Activated B cell treated with CpG ODN at 0.5 μM for 24 hours (primary cell): Measurements from ENCODE around the gene GALNT8. TPM values are rescaled to one million over a fixed set of nuclear protein-coding genes. Genes with fewer than 3 reads are reported as not detected.

Experiments used
- ATAC-seq: fragments of 200-7000 bp; cut with Tn5 transposase; one replicate; pipeline ENCODE4 v1.10.0; 2021; ENCODE audit warnings: low read depth, mild to moderate bottlenecking, moderate library complexity
- CTCF ChIA-PET: fragments of 350-600 bp; sonication (Branson Sonifier 250); formaldehyde crosslinking; loops from one replicate; lab custom pipeline; 2021; ENCODE audit warnings: antibody characterized with exemption; lab: Charles Lee
- POLR2A ChIA-PET: fragments of 350-600 bp; sonication (Branson Sonifier 250); formaldehyde crosslinking; loops from one replicate; lab custom pipeline; 2021; ENCODE audit warnings: antibody characterized with exemption; lab: Charles Lee
- DNase-seq: peaks from one replicate; pipeline ENCODE4 v3.0.0; 2022
- H3K27ac Mint-ChIP-seq: one replicate; pipeline ENCODE4 v1.8.0; 2020; ENCODE audit warnings: mixed read lengths
- H3K27me3 Mint-ChIP-seq: one replicate; pipeline ENCODE4 v1.8.0; 2021; ENCODE audit warnings: mixed read lengths
- H3K36me3 Mint-ChIP-seq: one replicate; pipeline ENCODE4 v1.8.0; 2021; ENCODE audit warnings: low read depth, mixed read lengths
- H3K4me1 Mint-ChIP-seq: one replicate; pipeline ENCODE4 v1.8.0; 2021; ENCODE audit warnings: mixed read lengths
- H3K4me3 Mint-ChIP-seq: one replicate; pipeline ENCODE4 v1.8.0; 2020; ENCODE audit warnings: mild to moderate bottlenecking, mixed read lengths
- H3K9me3 Mint-ChIP-seq: one replicate; pipeline ENCODE4 v1.8.0; 2020; ENCODE audit warnings: mixed read lengths
- intact Hi-C: fragments of 100-400 bp; cut with micrococcal nuclease; formaldehyde crosslinking; loops from one replicate; pipeline ENCODE4 v1.15.1; 2024
- total RNA-seq: library from RNA; stranded (reverse); gene quantifications from 2 replicates; pipeline ENCODE4 v1.2.3, GENCODE V29; 2022
- TF ChIP-seq, protein P1 (sequence below): fragments of 200-600 bp; IDR thresholded peaks from one replicate; pipeline ENCODE4 v1.8.0; 2022; ENCODE audit warnings: antibody characterized with exemption, mild to moderate bottlenecking

GALNT8 gene
- total RNA-seq, 1 donor from 2014 or later = 1.4 TPM

DNA sequence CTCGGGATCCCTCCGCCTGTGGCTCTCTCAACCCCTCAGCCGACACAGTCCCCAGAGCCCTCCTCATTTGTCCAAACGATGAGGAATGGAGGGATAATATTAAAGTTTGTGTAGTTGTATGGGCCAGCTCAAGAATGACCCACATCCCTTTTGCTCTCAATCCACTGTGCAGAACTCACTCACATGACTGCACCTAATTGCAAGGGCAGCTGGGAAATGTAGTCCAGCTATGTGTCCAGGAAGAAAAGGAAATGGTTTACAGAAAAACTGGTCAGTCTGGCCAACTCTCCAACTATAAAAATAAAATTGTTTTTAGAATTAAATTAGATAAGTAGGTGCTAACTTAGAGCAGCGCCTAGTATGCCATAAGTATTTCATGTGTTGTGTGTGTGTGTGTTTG is 66.6 kb downstream of the GALNT8 start:
- TF ChIP-seq, protein P1, sequence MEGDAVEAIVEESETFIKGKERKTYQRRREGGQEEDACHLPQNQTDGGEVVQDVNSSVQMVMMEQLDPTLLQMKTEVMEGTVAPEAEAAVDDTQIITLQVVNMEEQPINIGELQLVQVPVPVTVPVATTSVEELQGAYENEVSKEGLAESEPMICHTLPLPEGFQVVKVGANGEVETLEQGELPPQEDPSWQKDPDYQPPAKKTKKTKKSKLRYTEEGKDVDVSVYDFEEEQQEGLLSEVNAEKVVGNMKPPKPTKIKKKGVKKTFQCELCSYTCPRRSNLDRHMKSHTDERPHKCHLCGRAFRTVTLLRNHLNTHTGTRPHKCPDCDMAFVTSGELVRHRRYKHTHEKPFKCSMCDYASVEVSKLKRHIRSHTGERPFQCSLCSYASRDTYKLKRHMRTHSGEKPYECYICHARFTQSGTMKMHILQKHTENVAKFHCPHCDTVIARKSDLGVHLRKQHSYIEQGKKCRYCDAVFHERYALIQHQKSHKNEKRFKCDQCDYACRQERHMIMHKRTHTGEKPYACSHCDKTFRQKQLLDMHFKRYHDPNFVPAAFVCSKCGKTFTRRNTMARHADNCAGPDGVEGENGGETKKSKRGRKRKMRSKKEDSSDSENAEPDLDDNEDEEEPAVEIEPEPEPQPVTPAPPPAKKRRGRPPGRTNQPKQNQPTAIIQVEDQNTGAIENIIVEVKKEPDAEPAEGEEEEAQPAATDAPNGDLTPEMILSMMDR = no peak
- peaks cover 35% of the 10 kb centered on the region for H3K27me3 Mint-ChIP-seq
- H3K4me3 Mint-ChIP-seq = no peak overlapping the region
- no peak for DNase-seq
- no peak overlapping the region for H3K27ac Mint-ChIP-seq
- H3K4me1 Mint-ChIP-seq = no peaks in the 10 kb centered on the region
- H3K9me3 Mint-ChIP-seq = peaks cover 16% of the 10 kb centered on the region
- POLR2A ChIA-PET = no interaction called here
- H3K36me3 Mint-ChIP-seq = no peaks in the 10 kb centered on the region
- intact Hi-C loops = no loop called here
- CTCF ChIA-PET = no interaction called here
- no peak for ATAC-seq

DNA sequence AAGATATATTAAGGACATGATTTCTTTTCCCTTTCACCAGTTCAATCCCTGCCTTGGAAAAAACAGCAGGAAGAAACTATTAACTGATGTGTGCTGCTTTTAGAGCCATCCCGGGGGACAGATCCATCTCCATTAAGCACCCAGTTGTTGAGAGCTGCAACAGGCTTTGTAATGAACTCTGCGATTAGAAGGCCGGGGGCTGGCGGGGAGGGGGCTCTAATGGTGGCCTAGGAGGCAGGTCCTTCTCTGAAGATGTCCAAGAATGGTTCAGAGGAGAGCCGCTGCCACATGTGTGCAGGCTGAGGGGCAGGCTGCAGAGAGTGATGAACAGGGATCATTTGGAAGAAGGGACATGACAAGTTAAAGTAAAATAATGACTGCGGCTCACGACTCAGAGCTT is 67.8 kb downstream of the GALNT8 start:
- no peaks in the 10 kb centered on the region for H3K36me3 Mint-ChIP-seq
- no peak overlapping the region for H3K4me3 Mint-ChIP-seq
- intact Hi-C loops = no loop called here
- ChIA-PET POLR2A (no interaction called here), CTCF (no interaction called here)
- no peak overlapping the region for H3K27ac Mint-ChIP-seq
- H3K4me1 Mint-ChIP-seq = no peaks in the 10 kb centered on the region
- DNase-seq (no peak), ATAC-seq (no peak)
- peaks cover 17% of the 10 kb centered on the region for H3K9me3 Mint-ChIP-seq
- peaks cover 32% of the 10 kb centered on the region for H3K27me3 Mint-ChIP-seq
- TF ChIP-seq, protein P1 = no peak

DNA sequence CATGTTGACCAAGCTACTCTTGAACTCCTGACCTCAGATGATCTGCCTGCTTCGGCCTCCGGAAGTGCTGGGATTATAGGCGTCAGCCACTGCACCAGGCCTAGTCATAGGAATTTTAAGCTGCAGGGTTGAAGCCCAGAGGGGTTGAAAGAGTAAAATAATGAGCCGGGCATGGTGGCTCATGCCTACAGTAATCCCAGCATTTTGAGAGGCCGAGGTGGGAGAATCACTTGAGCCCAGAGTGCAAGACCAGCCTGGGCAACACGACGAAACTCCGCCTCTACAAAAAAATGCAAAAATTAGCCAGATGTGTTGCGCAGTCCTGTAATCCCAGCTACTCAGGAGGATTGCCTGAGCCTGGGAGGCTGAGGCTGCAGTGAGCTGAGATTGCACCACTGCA is 69.6 kb downstream of the GALNT8 start:
- ChIA-PET CTCF (no interaction called here), POLR2A (no interaction called here)
- peaks cover 6% of the 10 kb centered on the region for H3K9me3 Mint-ChIP-seq
- TF ChIP-seq, protein P1 = no peak
- no peak overlapping the region for H3K4me3 Mint-ChIP-seq
- no peaks in the 10 kb centered on the region for H3K4me1 Mint-ChIP-seq
- H3K36me3 Mint-ChIP-seq = no peaks in the 10 kb centered on the region
- H3K27me3 Mint-ChIP-seq = peaks cover 35% of the 10 kb centered on the region
- intact Hi-C loops = no loop called here
- no peak overlapping the region for H3K27ac Mint-ChIP-seq
- DNase-seq = no peak
- ATAC-seq = no peak

DNA sequence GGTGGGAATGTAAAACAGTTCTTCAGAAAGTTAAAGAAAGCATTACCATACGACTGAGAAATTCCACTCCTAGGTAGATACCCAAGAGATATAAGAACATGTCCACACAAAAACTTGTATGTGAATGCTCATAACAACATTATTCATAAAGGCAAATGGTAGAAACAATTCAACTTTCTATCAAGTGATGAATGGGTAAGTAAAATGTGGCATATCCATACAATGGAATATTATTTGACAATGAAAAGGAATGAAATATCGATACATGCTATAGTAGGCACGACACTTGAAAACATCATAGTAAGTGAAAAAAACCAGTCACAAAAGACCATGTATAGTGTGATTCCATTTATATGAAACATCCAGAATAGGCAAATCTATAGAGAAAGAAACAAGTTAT is 71.3 kb downstream of the GALNT8 start:
- no peak overlapping the region for H3K4me3 Mint-ChIP-seq
- TF ChIP-seq, protein P1 = no peak
- DNase-seq (no peak), ATAC-seq (no peak)
- no peaks in the 10 kb centered on the region for H3K4me1 Mint-ChIP-seq
- no peak overlapping the region for H3K27ac Mint-ChIP-seq
- intact Hi-C loops = no loop called here
- H3K36me3 Mint-ChIP-seq = no peaks in the 10 kb centered on the region
- CTCF ChIA-PET = no interaction called here
- peaks cover 26% of the 10 kb centered on the region for H3K27me3 Mint-ChIP-seq
- peaks cover 2% of the 10 kb centered on the region for H3K9me3 Mint-ChIP-seq
- POLR2A ChIA-PET = no interaction called here

DNA sequence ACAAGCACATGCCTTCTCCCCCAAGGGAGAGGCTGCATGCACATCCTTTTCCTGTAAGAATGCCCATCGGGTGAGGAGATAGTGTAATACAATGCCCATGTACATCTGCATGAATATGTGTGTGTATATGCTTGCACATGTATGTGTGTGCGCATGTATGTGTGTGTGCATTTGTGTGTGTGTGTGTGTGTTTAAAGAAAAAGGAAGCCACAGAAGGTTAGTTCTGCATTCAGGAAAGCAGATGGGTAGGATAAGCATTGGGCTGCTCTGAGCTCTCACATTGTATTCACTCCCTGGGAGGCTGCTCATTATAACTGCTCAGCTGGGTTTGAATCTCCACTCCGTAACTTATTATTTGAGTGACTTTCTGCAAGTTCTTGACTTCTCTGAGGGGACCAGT is 74.3 kb downstream of the GALNT8 start:
- no peaks in the 10 kb centered on the region for H3K4me1 Mint-ChIP-seq
- H3K9me3 Mint-ChIP-seq = peaks cover 2% of the 10 kb centered on the region
- TF ChIP-seq, protein P1 = no peak
- no peak overlapping the region for H3K4me3 Mint-ChIP-seq
- CTCF ChIA-PET = no interaction called here
- H3K27me3 Mint-ChIP-seq = peaks cover 40% of the 10 kb centered on the region
- no peak overlapping the region for H3K27ac Mint-ChIP-seq
- POLR2A ChIA-PET = no interaction called here
- ATAC-seq (no peak), DNase-seq (no peak)
- H3K36me3 Mint-ChIP-seq = no peaks in the 10 kb centered on the region
- intact Hi-C loops = no loop called here
